Skin epidermis (tissue), 12 donors: ENCODE measurements around the gene PSG2.
"Not testable (repeated sequence)": the region's sequence is repeated elsewhere in the genome, so short reads cannot be mapped to it uniquely, and the experiment has no call there.

ENCODE experiments used
- H3K27ac ChIP-seq, 21 experiments: fragments of 200-600 bp; sonication (generic) in 11 of 21; one replicate each; pipeline ENCODE4 v1.5.0; 2020; ENCODE audit warnings: mild to moderate bottlenecking in 3 of 21, inconsistent platforms in 2 of 21, moderate library complexity in 2 of 21
- H3K4me3 ChIP-seq, 7 experiments: fragments of 200-600 bp; sonication (generic) in 2 of 7; one replicate each; pipeline ENCODE4 v1.5.0; 2020; ENCODE audit warnings: inconsistent platforms in 2 of 7, mild to moderate bottlenecking in 2 of 7, moderate library complexity in 1 of 7

The PSG2 gene

GRCh38 chr19:43083721-43084120 lies 1.2 kb upstream of the PSG2 start:
- H3K4me3 ChIP-seq, H3K27ac ChIP-seq: not testable (repeated sequence)

- no peak overlapping the region for H3K27ac ChIP-seq
- H3K4me3 ChIP-seq, result no peak overlapping the region
Observed at GRCh38 chr19:43078311-43078710, 4.2 kb downstream of the PSG2 start.

GRCh38 chr19:43077881-43078280 lies 4.6 kb downstream of the PSG2 start:
- H3K27ac ChIP-seq, result not testable (repeated sequence)

GRCh38 chr19:43062418-43062817 lies 20.1 kb downstream of the PSG2 start:
- not testable (repeated sequence) for H3K27ac ChIP-seq, H3K4me3 ChIP-seq

More at GRCh38 chr19:43077881-43078280, 4.6 kb downstream of the PSG2 start:
- not testable (repeated sequence) for H3K4me3 ChIP-seq

- H3K4me3 ChIP-seq, H3K27ac ChIP-seq: not testable (repeated sequence)
Observed at GRCh38 chr19:43061326-43061725, 21.2 kb downstream of the PSG2 start.

- H3K27ac ChIP-seq, H3K4me3 ChIP-seq: not testable (repeated sequence)
Observed at GRCh38 chr19:43060254-43060653, 22.2 kb downstream of the PSG2 start.

- not testable (repeated sequence) for H3K4me3 ChIP-seq, H3K27ac ChIP-seq
Observed at GRCh38 chr19:43059482-43059881, 23.0 kb downstream of the PSG2 start.

GRCh38 chr19:43058440-43058839 lies 24.1 kb downstream of the PSG2 start:
- H3K27ac ChIP-seq, H3K4me3 ChIP-seq: not testable (repeated sequence)

- H3K4me3 ChIP-seq, H3K27ac ChIP-seq: not testable (repeated sequence)
Observed at GRCh38 chr19:43047966-43048365, 34.5 kb downstream of the PSG2 start.

GRCh38 chr19:43046578-43046977 lies 35.9 kb downstream of the PSG2 start:
- not testable (repeated sequence) for H3K27ac ChIP-seq, H3K4me3 ChIP-seq

GRCh38 chr19:43043492-43044180 lies 38.9 kb downstream of the PSG2 start:
- not testable (repeated sequence) for H3K27ac ChIP-seq, H3K4me3 ChIP-seq

GRCh38 chr19:43031645-43032044 lies 50.9 kb downstream of the PSG2 start:
- not testable (repeated sequence) for H3K27ac ChIP-seq, H3K4me3 ChIP-seq

GRCh38 chr19:43028866-43029265 lies 53.6 kb downstream of the PSG2 start:
- Histone ChIP-seq H3K27ac (no peak overlapping the region), H3K4me3 (no peak overlapping the region)

GRCh38 chr19:43027985-43028384 lies 54.5 kb downstream of the PSG2 start:
- not testable (repeated sequence) for H3K27ac ChIP-seq, H3K4me3 ChIP-seq

GRCh38 chr19:43027061-43027460 lies 55.4 kb downstream of the PSG2 start:
- not testable (repeated sequence) for H3K27ac ChIP-seq, H3K4me3 ChIP-seq

- not testable (repeated sequence) for H3K4me3 ChIP-seq, H3K27ac ChIP-seq
Observed at GRCh38 chr19:43026369-43026768, 56.1 kb downstream of the PSG2 start, which contains the start of gene PSG11. Gene PSG11, minus strand, starts transcription at chr19:43026469. Its CDS starts 97 bp downstream, at chr19:43026372.

GRCh38 chr19:43022098-43022497 lies 60.4 kb downstream of the PSG2 start:
- peak overlapping the region in 2 of 21 experiments; percentile 7 for H3K27ac ChIP-seq
- not testable (repeated sequence) for H3K4me3 ChIP-seq

- peak overlapping the region in 1 of 21 experiments; percentile 7 for H3K27ac ChIP-seq
- H3K4me3 ChIP-seq, result not testable (repeated sequence)
Observed at GRCh38 chr19:43021629-43022028, 60.9 kb downstream of the PSG2 start.

GRCh38 chr19:43019588-43019987 lies 62.9 kb downstream of the PSG2 start:
- H3K27ac ChIP-seq, H3K4me3 ChIP-seq: not testable (repeated sequence)
